IMR-90 (cell line): Measurements from ENCODE around the gene MRPL41. TPM values are rescaled to one million over a fixed set of nuclear protein-coding genes. Genes with fewer than 3 reads are reported as not detected.

Source experiments
- ATAC-seq: fragments of 200-7000 bp; cut with Tn5 transposase; 2 replicates; pipeline ENCODE4 v1.9.1; 2020; ENCODE audit warnings: low read depth, mild to moderate bottlenecking, moderate library complexity
- BruUV-seq: library from RNA; stranded (reverse); fragments of 400-500 nt; replicated peaks from 2 replicates; lab custom pipeline; 2021; lab: Mats Ljungman, UMichigan
- CTCF ChIA-PET: fragments of 300-600 bp; formaldehyde crosslinking; extraction: SDS; loops from one replicate; lab custom pipeline; 2021; ENCODE audit warnings: antibody characterized with exemption; lab: Yijun Ruan, JAX
- POLR2A ChIA-PET: fragments of 300-600 bp; sonication (Branson Sonifier 250); formaldehyde crosslinking; loops from one replicate; lab custom pipeline; 2022; ENCODE audit warnings: antibody characterized with exemption; ENCODE audit not compliant: unreplicated experiment; lab: Charles Lee
- DNase-seq: peaks from one replicate; pipeline ENCODE4 v3.0.0; 2013
- H2AFZ ChIP-seq: replicated peaks from 2 replicates; pipeline ENCODE3; 2013; ENCODE audit warnings: low read length, mild to moderate bottlenecking; ENCODE audit not compliant: poor library complexity
- H2AK5ac ChIP-seq: 2 replicates; pipeline ENCODE4 v1.6.1; 2013; ENCODE audit warnings: low read depth, low read length, inconsistent platforms
- H2AK9ac ChIP-seq: replicated peaks from 2 replicates; pipeline ENCODE3; 2013; ENCODE audit warnings: mild to moderate bottlenecking, low read depth, low read length, moderate library complexity; ENCODE audit not compliant: poor library complexity
- H2BK120ac ChIP-seq: 2 replicates; pipeline ENCODE4 v1.6.1; 2013; ENCODE audit warnings: low read depth, low read length, inconsistent platforms
- H2BK15ac ChIP-seq: 3 replicates; pipeline ENCODE4 v1.6.1; 2013; ENCODE audit warnings: low read depth, low read length, inconsistent platforms
- H2BK20ac ChIP-seq: 2 replicates; pipeline ENCODE4 v1.6.1; 2013; ENCODE audit warnings: low read depth, mild to moderate bottlenecking, inconsistent platforms, low read length, moderate library complexity
- H2BK5ac ChIP-seq: 2 replicates; pipeline ENCODE4 v1.6.1; 2013; ENCODE audit warnings: mild to moderate bottlenecking, low read depth, low read length, inconsistent platforms; ENCODE audit not compliant: poor library complexity, severe bottlenecking
- H3K14ac ChIP-seq: replicated peaks from 2 replicates; pipeline ENCODE4 v1.6.1; 2013; ENCODE audit warnings: low read depth, low read length, inconsistent platforms
- H3K18ac ChIP-seq: 2 replicates; pipeline ENCODE4 v1.6.1; 2013; ENCODE audit warnings: low read depth, low read length, control low read depth
- H3K23ac ChIP-seq: 2 replicates; pipeline ENCODE4 v1.6.1; 2013; ENCODE audit warnings: low read depth, low read length, inconsistent platforms
- H3K27ac ChIP-seq: 2 replicates; pipeline ENCODE4 v1.5.1; 2013; ENCODE audit warnings: mild to moderate bottlenecking, control low read depth, low read length; ENCODE audit not compliant: insufficient read depth
- H3K27me3 ChIP-seq: 2 replicates; pipeline ENCODE4 v1.6.1; 2013; ENCODE audit warnings: low read length; ENCODE audit not compliant: control insufficient read depth, insufficient read depth
- H3K36me3 ChIP-seq: 2 replicates; pipeline ENCODE4 v1.6.1; 2013; ENCODE audit warnings: low read length, mixed read lengths; ENCODE audit not compliant: control insufficient read depth, insufficient read depth
- H3K4ac ChIP-seq: 2 replicates; pipeline ENCODE4 v1.6.1; 2013; ENCODE audit warnings: low read depth, low read length, inconsistent platforms
- H3K4me1 ChIP-seq: 2 replicates; pipeline ENCODE4 v1.6.1; 2013; ENCODE audit warnings: low read length, mixed read lengths; ENCODE audit not compliant: control insufficient read depth, insufficient read depth
- H3K4me2 ChIP-seq: 2 replicates; pipeline ENCODE4 v1.6.1; 2013; ENCODE audit warnings: low read depth, mild to moderate bottlenecking, control low read depth, low read length, moderate library complexity
- H3K4me3 ChIP-seq: 2 replicates; pipeline ENCODE4 v1.5.1; 2013; ENCODE audit warnings: low read depth, mild to moderate bottlenecking, control low read depth, low read length, moderate library complexity; ENCODE audit not compliant: insufficient read depth
- H3K56ac ChIP-seq: 2 replicates; pipeline ENCODE4 v1.6.1; 2013; ENCODE audit warnings: low read length, inconsistent platforms; ENCODE audit not compliant: insufficient read depth; ENCODE audit errors: extremely low read depth
- H3K79me1 ChIP-seq, 2 experiments: 2 replicates each; pipeline ENCODE4 v1.6.1; 2013; ENCODE audit warnings: low read length in 2 of 2, inconsistent platforms in 1 of 2, low read depth in 1 of 2
- H3K9ac ChIP-seq: 2 replicates; pipeline ENCODE4 v1.6.1; 2013; ENCODE audit warnings: low read depth, low read length, control low read depth
- H3K9me1 ChIP-seq: 2 replicates; pipeline ENCODE4 v1.6.1; 2013; ENCODE audit warnings: low read length, inconsistent platforms; ENCODE audit not compliant: insufficient read depth
- H3K9me3 ChIP-seq: 2 replicates; pipeline ENCODE4 v1.6.1; 2013; ENCODE audit warnings: low read length; ENCODE audit not compliant: control insufficient read depth, insufficient read depth
- H4K20me1 ChIP-seq: 2 replicates; pipeline ENCODE4 v1.6.1; 2013; ENCODE audit warnings: low read length, inconsistent platforms; ENCODE audit not compliant: insufficient read depth
- H4K5ac ChIP-seq: 2 replicates; pipeline ENCODE4 v1.6.1; 2013; ENCODE audit warnings: mild to moderate bottlenecking, low read depth, low read length, control low read depth
- H4K8ac ChIP-seq, 2 experiments: 2 replicates each; pipeline ENCODE4 v1.6.1; 2013; ENCODE audit warnings: low read depth in 2 of 2, low read length in 2 of 2, control low read depth in 1 of 2, inconsistent platforms in 1 of 2
- H4K91ac ChIP-seq: 2 replicates; pipeline ENCODE4 v1.6.1; 2013; ENCODE audit warnings: low read depth, low read length, inconsistent platforms; ENCODE audit not compliant: insufficient read depth
- CEBPB ChIP-seq: IDR thresholded peaks from 2 replicates; pipeline ENCODE4 v1.6.1; 2012; ENCODE audit warnings: low read depth, low read length, improper control_type of control experiment
- CHD1 ChIP-seq: IDR thresholded peaks from 2 replicates; pipeline ENCODE4 v1.6.1; 2012; ENCODE audit warnings: low read depth, low read length, improper control_type of control experiment
- CTCF ChIP-seq: conservative IDR thresholded peaks from 2 replicates; pipeline ENCODE4 v1.5.1; 2012; ENCODE audit warnings: mild to moderate bottlenecking, low read depth, low read length, improper control_type of control experiment
- MAFK ChIP-seq: IDR thresholded peaks from 2 replicates; pipeline ENCODE4 v1.6.1; 2012; ENCODE audit warnings: low read depth, low read length, improper control_type of control experiment
- MAZ ChIP-seq: IDR thresholded peaks from 2 replicates; pipeline ENCODE4 v1.6.1; 2012; ENCODE audit warnings: low read depth, mild to moderate bottlenecking, low read length, improper control_type of control experiment, moderate library complexity, borderline replicate concordance
- MXI1 ChIP-seq: IDR thresholded peaks from 2 replicates; pipeline ENCODE4 v1.6.1; 2012; ENCODE audit warnings: low read depth, mild to moderate bottlenecking, low read length, moderate library complexity, borderline replicate concordance
- POLR2A ChIP-seq: IDR thresholded peaks from 2 replicates; pipeline ENCODE4 v1.6.1; 2012; ENCODE audit warnings: mild to moderate bottlenecking, low read depth, low read length
- RAD21 ChIP-seq: IDR thresholded peaks from 2 replicates; pipeline ENCODE4 v1.6.1; 2012; ENCODE audit warnings: low read length, improper control_type of control experiment
- RCOR1 ChIP-seq: IDR thresholded peaks from 2 replicates; pipeline ENCODE4 v1.6.1; 2012; ENCODE audit warnings: mild to moderate bottlenecking, low read length, improper control_type of control experiment; ENCODE audit not compliant: insufficient replicate concordance
- WGBS, 2 experiments: methylation state at CpG; one replicate each; pipeline versions ENCODE4 v1.1.5 to v1.1.7; 2013; ENCODE audit warnings: missing lambda C conversion rate in 2 of 2; ENCODE audit not compliant: insufficient read length in 1 of 2; ENCODE audit errors: extremely low coverage in 2 of 2; 5-methylcytosine and 5-hydroxymethylcytosine counted together
- dilution Hi-C: fragments of 300-500 bp; cut with HindIII; formaldehyde crosslinking; loops from one replicate; pipeline ENCODE4 v1.14.3; 2018; ENCODE audit warnings: low sequenced_read_pairs; ENCODE audit not compliant: unreplicated experiment
- in situ Hi-C: fragments of 300-500 bp; cut with MboI; formaldehyde crosslinking; loops from 3 replicates; pipeline ENCODE4 v1.14.3; 2019; ENCODE audit warnings: low sequenced_read_pairs, inconsistent platforms, mixed read lengths
- intact Hi-C: fragments of 100-400 bp; cut with micrococcal nuclease; formaldehyde crosslinking; loops from 2 replicates; pipeline ENCODE4 v1.10.0; 2022
- polyA plus RNA-seq, 3 experiments: library from polyadenylated mRNA; depleted of rRNA; stranded (reverse); fragments of >200 nt; gene quantifications; 2 replicates each; pipeline ENCODE4 v1.2.3, GENCODE V29; 2012; ENCODE audit warnings: low replicate concordance in 1 of 3
- total RNA-seq: library from RNA; depleted of rRNA; stranded (reverse); fragments of >200 nt; gene quantifications from 2 replicates; pipeline ENCODE4 v1.2.3, GENCODE V29; 2012

Gene MRPL41
- total and polyA plus RNA-seq, 2 of the 4 experiments (the other 2 are of a cell fraction) = 15.6 to 38.9 TPM

DNA sequence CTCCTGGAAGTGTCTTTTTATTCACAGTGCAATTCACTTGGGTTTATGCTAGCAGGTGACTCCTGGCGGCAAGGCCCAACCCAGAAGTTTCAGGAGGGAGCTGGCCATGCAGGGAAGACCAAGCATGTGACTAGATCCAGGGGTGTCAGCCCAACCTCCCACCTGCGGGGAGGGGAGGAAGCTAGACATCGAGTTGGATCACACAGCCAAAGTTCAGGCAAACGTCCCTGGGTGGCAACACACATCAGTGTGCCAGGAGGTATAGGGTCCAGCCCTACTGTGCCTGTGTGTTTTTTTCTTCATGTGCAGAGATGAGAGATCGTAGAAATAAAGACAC is 26.7 kb upstream of the MRPL41 start:
- WGBS, 2 experiments = no CpG with 5 or more reads among the region's 5 CpGs
- BruUV-seq = no TSS peak
- Histone ChIP-seq H2BK20ac (no peak overlapping the region), H2AK9ac (no peak overlapping the region), H3K27me3 (peaks cover 3% of the 10 kb centered on the region; the same call in 1 of the 2 replicates), H4K91ac (no peak overlapping the region), H2AK5ac (no peak overlapping the region), H3K9me3 (no peaks in the 10 kb centered on the region), H3K4me1 (no peaks in the 10 kb centered on the region), H2BK15ac (no peak overlapping the region), H3K9ac (no peak overlapping the region), H4K20me1 (no peaks in the 10 kb centered on the region), H2BK5ac (no peak overlapping the region), H3K4me2 (no peak overlapping the region), H3K4me3 (no peak overlapping the region), H3K36me3 (no peaks in the 10 kb centered on the region), H2BK120ac (no peak overlapping the region), H4K8ac (no peak overlapping the region), H3K9me1 (no peaks in the 10 kb centered on the region), H3K27ac (no peak overlapping the region), H4K5ac (no peak overlapping the region), H2AFZ (no peak overlapping the region), H3K4ac (no peak overlapping the region), H3K18ac (no peak overlapping the region), H3K79me1 (no peaks in the 10 kb centered on the region), H3K23ac (no peak overlapping the region), H3K14ac (no peak overlapping the region), H3K56ac (no peak overlapping the region)
- ATAC-seq = no peak
- TF ChIP-seq CEBPB (no peak), MAFK (no peak), RCOR1 (no peak), POLR2A (no peak), CTCF (no peak), RAD21 (no peak), MAZ (no peak), CHD1 (no peak), MXI1 (no peak)
- in situ Hi-C loops = loop anchor here (5.0 kb wide), 1 partner anchor 233 kb away; no protein-coding TSS in a partner anchor
- intact Hi-C loops = loop anchor here (5.0 kb wide), 1 partner anchor 233 kb away; no protein-coding TSS in a partner anchor
- no peak for DNase-seq
- dilution Hi-C loops = no loop called here
- ChIA-PET CTCF (no interaction called here), POLR2A (no interaction called here)
